Measurements from ENCODE around the gene C5orf22. TPM values are rescaled to one million over a fixed set of nuclear protein-coding genes. Genes with fewer than 3 reads are reported as not detected.

C5orf22 gene
- total and polyA plus RNA-seq, 9 donors: 5.1 to 20.8 (median 15.2) TPM

Small RNA genes lying within 50 kb of the gene (small RNA-seq; reads per million reads assigned to genes)
- gene RF00019 (not detected), gene RNU6-363P (not detected)

Other genes starting within 250 kb of the C5orf22 start
- 10 to 100 TPM; 30.5 to 75.1 (median 50.3) TPM for gene DROSHA, start 208 bp upstream of the C5orf22 start, total RNA-seq
- 10 to 100 TPM; 33.1 to 75.7 TPM for gene DROSHA, start 208 bp upstream of the C5orf22 start, polyA plus RNA-seq
- gene PDZD2, start 106.8 kb downstream of the C5orf22 start, total RNA-seq: 10 to 100 TPM; 29.7 to 58.2 (median 40.3) TPM
- gene PDZD2, start 106.8 kb downstream of the C5orf22 start, polyA plus RNA-seq: 10 to 100 TPM; 21.2 to 22.7 TPM

Measured in ovary (tissue), 9 donors.